GM10248 (cell line): Measurements from ENCODE around the gene PTPN22.
A peak's percentile ranks its signal among the peaks of the same experiment; 100 is the strongest.

ENCODE experiments used
- CTCF ChIA-PET: fragments of 300-600 bp; sonication (Branson Sonifier 250); formaldehyde crosslinking; extraction: SDS; loops from one replicate; lab custom pipeline; 2021; ENCODE audit warnings: antibody characterized with exemption; lab: Yijun Ruan, JAX
- POLR2A ChIA-PET: fragments of 350-650 bp; sonication (Branson Sonifier 250); formaldehyde crosslinking; extraction: SDS; loops from one replicate; lab custom pipeline; 2020; ENCODE audit warnings: antibody characterized with exemption; lab: Yijun Ruan, JAX
- DNase-seq: peaks from one replicate; pipeline ENCODE4 v3.0.0; 2012; ENCODE audit errors: extremely low spot score
- CTCF ChIP-seq: IDR thresholded peaks from 2 replicates; pipeline ENCODE4 v1.5.1; 2012; ENCODE audit warnings: mild to moderate bottlenecking, low read depth; ENCODE audit errors: extremely low read depth, missing control alignments, control extremely low read depth

Gene PTPN22

GRCh38 chr1:113912594-113913311, 41.2 kb upstream of the PTPN22 start:
- CTCF ChIA-PET, result interaction anchor here (0.7 to 3.0 kb wide), 5 partner anchors 12 to 78 kb away, joined by 3 to 12 read pairs (median 3); no protein-coding TSS in a partner anchor
- POLR2A ChIA-PET, result no interaction called here
- TF ChIP-seq CTCF, result no peak
- DNase-seq, result no peak

DNA sequence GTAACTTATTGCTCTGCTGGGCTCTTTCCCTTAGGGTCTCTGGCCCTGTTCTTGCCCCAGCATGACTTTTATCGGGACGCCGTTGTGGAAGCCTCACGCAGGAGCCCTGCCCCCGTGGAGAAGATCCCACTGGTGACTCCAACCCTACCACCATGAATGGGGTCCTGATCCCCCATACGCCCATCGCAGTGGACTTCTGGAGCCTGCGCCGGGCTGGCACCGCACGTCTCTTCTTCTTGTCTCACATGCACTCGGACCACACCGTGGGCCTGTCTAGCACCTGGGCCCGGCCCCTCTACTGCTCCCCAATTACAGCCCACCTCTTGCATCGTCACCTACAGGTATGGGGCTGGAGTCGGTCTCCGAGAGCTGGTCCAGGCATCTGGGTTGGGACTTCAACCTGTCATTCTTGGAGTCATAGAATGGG, 33.9 kb upstream of the PTPN22 start:
- ChIA-PET POLR2A (interaction anchor here (1.5 to 3.3 kb wide), 3 partner anchors 24 to 35 kb away, joined by 3 to 40 read pairs (median 5); partner anchors contain the start of gene HIPK1), CTCF (interaction anchor here (0.5 to 5.5 kb wide), 12 partner anchors 9 to 146 kb away, joined by 3 to 34 read pairs (median 6); partner anchors contain the start of genes HIPK1 and PHTF1)
- TF ChIP-seq CTCF, result no peak
- peak; percentile 34 for DNase-seq

GRCh38 chr1:113904674-113905434, 33.3 kb upstream of the PTPN22 start, which contains the start of the genes AP4B1 and DCLRE1B:
TSS of gene AP4B1 (minus strand) at chr1:113904799. CDS start at chr1:113904717, 82 bp downstream.
TSS of gene DCLRE1B (plus strand) at chr1:113905326. CDS start at chr1:113905587, 261 bp downstream.
- DNase-seq, result peak; percentile 97
- CTCF ChIA-PET, result interaction anchor here (0.9 to 5.5 kb wide), 18 partner anchors 8 to 125 kb away, joined by 3 to 34 read pairs (median 6); partner anchors contain the start of gene BCL2L15
- POLR2A ChIA-PET, result interaction anchor here (0.9 to 3.3 kb wide), 7 partner anchors 11 to 91 kb away, joined by 3 to 40 read pairs (median 5); partner anchors contain the start of gene HIPK1
- peak; percentile 89 for TF ChIP-seq CTCF

GRCh38 chr1:113904293-113904673, 32.8 kb upstream of the PTPN22 start:
- DNase-seq, result no peak
- POLR2A ChIA-PET, result interaction anchor here (0.9 to 3.3 kb wide), 9 partner anchors 11 to 144 kb away, joined by 3 to 40 read pairs (median 5); partner anchors contain the start of gene HIPK1
- CTCF ChIA-PET, result interaction anchor here (0.8 to 5.5 kb wide), 20 partner anchors 9 to 124 kb away, joined by 3 to 34 read pairs (median 5); partner anchors contain the start of gene BCL2L15

GRCh38 chr1:113903501-113904292, 32.2 kb upstream of the PTPN22 start:
- DNase-seq, result no peak
- no peak for TF ChIP-seq CTCF
- ChIA-PET POLR2A (interaction anchor here (0.6 to 3.3 kb wide), 10 partner anchors 10 to 144 kb away, joined by 3 to 40 read pairs (median 4); partner anchors contain the start of gene HIPK1), CTCF (interaction anchor here (0.8 to 5.5 kb wide), 20 partner anchors 8 to 124 kb away, joined by 3 to 34 read pairs (median 5); partner anchors contain the start of gene BCL2L15)

More at GRCh38 chr1:113904293-113904673, 32.8 kb upstream of the PTPN22 start:
- TF ChIP-seq CTCF, result no peak
